ENCODE measurements around the gene LY6G5C. TPM values are rescaled to one million over a fixed set of nuclear protein-coding genes. Genes with fewer than 3 reads are reported as not detected.

LY6G5C gene
- total and polyA plus RNA-seq, 2 of the 13 experiments (the other 11 are each of a cell fraction or from before 2014, with no cell fraction given), result 0.33 to 0.55 TPM

- TF ChIP-seq ARID4A (CRISPR knock-in tag; IDR thresholded peaks at IDR 0.05; ENCODE audit: borderline replicate concordance), result peak; percentile 92
- no peak; the same call in 1 of the 2 replicates for TF ChIP-seq SAFB2 (CRISPR knock-in tag; IDR thresholded peaks at IDR 0.05; ENCODE audit: borderline replicate concordance, low read depth)
- TF ChIP-seq ERF (CRISPR knock-in tag; IDR thresholded peaks at IDR 0.05), result peak; percentile 93
- TF ChIP-seq SOX6 (IDR thresholded peaks at IDR 0.05), result no peak
- peak; percentile 47 for TF ChIP-seq SOX6 (CRISPR knock-in tag; IDR thresholded peaks at IDR 0.05)
- peak; percentile 82 for TF ChIP-seq MED1 (CRISPR knock-in tag; IDR thresholded peaks at IDR 0.05)
- TF ChIP-seq POLR2G (IDR thresholded peaks at IDR 0.05; ENCODE audit: low read depth, low read length), result peak; percentile 97
- peak; percentile 96 for TF ChIP-seq KAT8 (CRISPR knock-in tag; IDR thresholded peaks at IDR 0.05)
- peak; percentile 72 for TF ChIP-seq BCL6 (CRISPR knock-in tag; IDR thresholded peaks at IDR 0.05)
- TF ChIP-seq SATB2 (CRISPR knock-in tag; IDR thresholded peaks at IDR 0.05), result 0 out of 2 replicates have a peak, but pooled peaks have one; percentile 26
- no peak for TF ChIP-seq CREBL2 (CRISPR knock-in tag; IDR thresholded peaks at IDR 0.05; ENCODE audit: borderline replicate concordance)
- no peak for TF ChIP-seq ZNF513 (CRISPR knock-in tag; conservative IDR thresholded peaks at IDR 0.05)
- peak; percentile 66; the same call in 1 of the 2 replicates for TF ChIP-seq THAP8 (CRISPR knock-in tag; IDR thresholded peaks at IDR 0.05; ENCODE audit: borderline replicate concordance)
- TF ChIP-seq FUBP1 (CRISPR knock-in tag; IDR thresholded peaks at IDR 0.05; ENCODE audit: borderline replicate concordance), result no peak
- no peak for TF ChIP-seq U2AF2 (IDR thresholded peaks at IDR 0.05; ENCODE audit: low read depth, low read length)
- no peak for TF ChIP-seq NBN (conservative IDR thresholded peaks at IDR 0.05)
- no peak for TF ChIP-seq ZNF724P (CRISPR knock-in tag; IDR thresholded peaks at IDR 0.05; ENCODE audit: borderline replicate concordance)
Observed at GRCh38 chr6:31702819-31703716, 22.2 kb upstream of the LY6G5C start, which contains the start of gene ABHD16A (continued).
